IPS-18a (cell line): ENCODE data around the gene CTBP2.
"Not testable (repeated sequence)": the region's sequence is repeated elsewhere in the genome, so short reads cannot be mapped to it uniquely, and the experiment has no call there.

ENCODE experiments used
- H3K27ac ChIP-seq: one replicate; pipeline ENCODE4 v1.5.1; 2013; ENCODE audit warnings: low read length
- H3K27me3 ChIP-seq: one replicate; pipeline ENCODE4 v1.6.1; 2013; ENCODE audit warnings: mild to moderate bottlenecking, low read length; ENCODE audit not compliant: control insufficient read depth, insufficient read depth
- H3K36me3 ChIP-seq: one replicate; pipeline ENCODE4 v1.6.1; 2013; ENCODE audit warnings: low read depth, low read length; ENCODE audit not compliant: control insufficient read depth
- H3K4me1 ChIP-seq: one replicate; pipeline ENCODE4 v1.6.1; 2013; ENCODE audit warnings: low read depth, low read length; ENCODE audit not compliant: control insufficient read depth
- H3K4me3 ChIP-seq: one replicate; pipeline ENCODE4 v1.5.1; 2013; ENCODE audit warnings: low read length
- H3K9ac ChIP-seq: one replicate; pipeline ENCODE4 v1.6.1; 2013; ENCODE audit warnings: mild to moderate bottlenecking, low read length, moderate library complexity
- H3K9me3 ChIP-seq: one replicate; pipeline ENCODE4 v1.6.1; 2013; ENCODE audit warnings: low read depth, low read length; ENCODE audit not compliant: control insufficient read depth

The CTBP2 gene

GRCh38 chr10:125163803-125164202, 3.4 kb upstream of the CTBP2 start:
- no peak overlapping the region for H3K27ac ChIP-seq

GRCh38 chr10:125163312-125163711, 2.9 kb upstream of the CTBP2 start:
- not testable (repeated sequence) for H3K4me1 ChIP-seq, H3K36me3 ChIP-seq, H3K4me3 ChIP-seq, H3K27me3 ChIP-seq, H3K9me3 ChIP-seq, H3K9ac ChIP-seq, H3K27ac ChIP-seq

More at GRCh38 chr10:125163803-125164202, 3.4 kb upstream of the CTBP2 start:
- Histone ChIP-seq H3K4me1 (peaks cover 5% of the 10 kb centered on the region), H3K4me3 (no peak overlapping the region), H3K9ac (no peak overlapping the region), H3K36me3 (no peaks in the 10 kb centered on the region), H3K9me3 (no peaks in the 10 kb centered on the region), H3K27me3 (no peaks in the 10 kb centered on the region)

DNA sequence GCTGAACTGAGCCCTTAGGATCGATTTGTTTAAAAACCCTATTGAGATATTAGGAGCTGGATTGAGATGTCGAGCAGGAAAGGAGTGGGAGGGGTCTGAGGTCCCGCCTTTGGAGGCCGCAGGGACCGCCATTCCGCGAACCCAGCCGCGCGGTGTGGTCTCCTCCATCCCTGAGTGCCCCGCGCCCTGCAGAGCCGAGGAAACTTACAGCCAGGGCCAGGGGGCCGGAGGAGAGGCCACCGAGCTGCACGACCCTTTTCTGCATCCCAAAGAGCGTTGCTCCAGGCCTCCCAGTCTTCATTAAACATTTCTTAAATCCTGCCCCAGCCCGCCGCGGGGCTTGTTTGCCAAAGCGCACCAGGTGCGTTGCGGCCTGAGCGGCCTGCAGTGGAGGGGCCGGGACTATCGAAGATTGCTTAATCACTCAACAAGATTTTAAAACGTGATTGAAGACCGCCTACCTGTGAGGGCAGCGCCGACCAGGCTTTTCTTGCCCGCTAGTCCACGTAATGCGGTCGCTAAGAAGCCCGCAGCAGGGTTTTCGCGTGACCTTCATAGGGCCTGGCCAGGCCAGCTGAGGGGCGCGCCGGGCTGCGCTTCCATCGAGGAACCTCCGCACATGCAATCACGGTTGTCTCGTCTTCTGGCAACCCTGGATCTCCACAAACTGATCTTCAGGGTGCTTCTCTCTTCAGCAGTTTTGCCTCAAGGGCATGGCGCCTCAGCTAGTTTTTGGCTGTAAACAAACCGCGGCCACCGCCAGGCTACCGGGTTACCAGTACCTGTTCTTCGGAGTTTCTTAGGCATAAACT, 2.0 kb upstream of the CTBP2 start:
- Histone ChIP-seq H3K9me3 (no peaks in the 10 kb centered on the region), H3K27me3 (no peaks in the 10 kb centered on the region), H3K9ac (peak overlapping the region; percentile 76), H3K4me3 (peak overlapping the region; percentile 73), H3K36me3 (no peaks in the 10 kb centered on the region), H3K4me1 (peaks cover 9% of the 10 kb centered on the region), H3K27ac (peak overlapping the region; percentile 59)

- H3K36me3 ChIP-seq: no peaks in the 10 kb centered on the region
- H3K4me1 ChIP-seq: peaks cover 15% of the 10 kb centered on the region
- H3K27me3 ChIP-seq: no peaks in the 10 kb centered on the region
- peak overlapping the region; percentile 59 for H3K27ac ChIP-seq
- no peaks in the 10 kb centered on the region for H3K9me3 ChIP-seq
- H3K9ac ChIP-seq: peak overlapping the region; percentile 76
- H3K4me3 ChIP-seq: peak overlapping the region; percentile 73
Observed at GRCh38 chr10:125161707-125162119, 1.4 kb upstream of the CTBP2 start.

DNA sequence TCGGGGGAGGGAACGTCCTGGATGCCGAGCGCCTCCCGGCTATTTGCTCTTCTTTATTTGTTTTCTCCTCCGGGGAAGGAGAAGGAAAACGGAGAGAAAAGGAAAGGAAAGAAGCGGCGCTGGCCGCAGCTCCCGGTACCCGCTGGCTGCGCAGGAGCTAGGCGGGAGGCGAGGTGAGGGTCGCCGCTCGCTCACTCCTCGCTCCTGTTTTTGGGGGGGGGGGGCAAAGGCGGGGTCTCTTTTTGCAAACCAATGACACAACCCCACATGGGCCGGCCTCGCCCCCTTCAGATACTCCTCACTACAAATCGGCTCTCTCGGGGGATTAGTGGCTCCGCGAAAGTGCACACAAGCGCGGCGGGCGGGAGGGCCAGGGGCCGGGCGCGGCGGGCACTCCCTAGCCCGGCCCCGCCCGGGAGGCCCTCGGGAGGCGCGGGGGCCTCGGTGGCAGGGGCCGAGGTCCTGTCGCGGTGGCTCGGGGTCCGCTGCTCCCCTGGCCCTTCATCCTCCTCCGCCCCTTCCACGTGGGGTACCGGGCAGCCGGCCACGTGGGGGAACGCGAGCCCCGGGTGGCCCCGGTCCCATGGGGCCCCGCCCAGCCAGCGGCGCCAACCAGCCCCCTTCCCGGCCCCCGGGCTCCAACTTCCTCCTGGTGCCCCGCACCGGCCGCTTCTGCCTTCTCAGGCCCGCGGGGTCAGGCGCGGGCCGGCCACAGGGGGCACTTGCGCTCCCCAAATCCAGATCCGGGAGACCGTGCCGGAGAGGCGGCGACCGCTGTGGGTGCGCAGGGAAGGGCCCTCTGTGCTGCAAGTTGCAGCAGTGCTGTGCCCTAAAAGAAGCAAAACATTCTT, 718 bp upstream of the CTBP2 start:
- Histone ChIP-seq H3K9ac (peak overlapping the region; percentile 76), H3K27ac (peak overlapping the region; percentile 59), H3K9me3 (no peaks in the 10 kb centered on the region), H3K27me3 (no peaks in the 10 kb centered on the region), H3K36me3 (no peaks in the 10 kb centered on the region), H3K4me1 (peaks cover 21% of the 10 kb centered on the region), H3K4me3 (peak overlapping the region; percentile 73)

- Histone ChIP-seq H3K4me1 (peaks cover 37% of the 10 kb centered on the region), H3K9ac (peak overlapping the region; percentile 32), H3K4me3 (peak overlapping the region; percentile 61), H3K36me3 (no peaks in the 10 kb centered on the region), H3K9me3 (no peaks in the 10 kb centered on the region), H3K27ac (no peak overlapping the region), H3K27me3 (no peaks in the 10 kb centered on the region)
Observed at GRCh38 chr10:125159486-125159931, 854 bp downstream of the CTBP2 start.

DNA sequence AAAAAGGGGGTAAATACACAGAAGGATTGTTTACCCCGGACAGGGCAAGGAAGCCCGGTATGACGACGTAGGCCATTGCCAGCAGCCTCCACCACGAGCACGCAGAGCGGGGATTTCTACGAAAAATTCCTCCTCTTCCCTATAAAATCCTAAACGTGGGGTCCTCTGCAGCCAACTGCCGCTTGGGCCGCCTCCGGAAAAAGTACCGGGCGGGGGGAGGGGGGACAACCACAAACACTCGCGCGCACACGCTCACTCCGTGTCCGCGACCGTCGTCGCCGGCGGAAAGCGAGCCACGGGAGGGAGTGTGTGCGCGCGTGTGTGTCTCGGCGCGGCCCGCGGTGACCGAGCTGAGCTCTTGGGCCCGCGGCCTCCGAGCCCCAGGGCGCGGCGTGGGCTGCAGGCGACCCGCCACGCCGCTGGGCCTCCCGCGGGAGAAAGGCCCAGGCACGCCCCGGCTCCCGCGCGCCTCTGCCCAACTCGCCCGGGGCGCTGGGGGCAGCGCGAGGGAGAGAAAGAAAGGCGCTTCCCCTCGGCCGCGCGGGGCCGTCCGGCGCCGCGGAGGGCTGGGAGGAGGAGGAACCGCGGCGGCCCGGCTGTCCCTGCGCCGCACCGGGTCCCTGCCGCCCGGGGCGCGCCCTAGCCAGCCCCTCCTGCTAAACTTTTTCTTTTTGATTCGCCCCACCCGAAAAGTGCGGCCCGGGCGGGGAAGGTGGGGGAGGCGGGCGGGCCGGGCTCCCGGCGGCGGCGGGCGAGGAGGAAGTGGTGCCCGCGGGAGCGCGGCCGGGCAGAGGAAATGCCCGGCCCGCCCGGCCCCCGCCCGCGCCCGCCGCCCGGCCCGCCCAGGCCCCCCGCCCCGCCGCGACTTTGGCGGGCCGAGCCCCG, 1.5 kb downstream of the CTBP2 start:
- H3K36me3 ChIP-seq: no peaks in the 10 kb centered on the region
- H3K9ac ChIP-seq: peak overlapping the region; percentile 67
- no peaks in the 10 kb centered on the region for H3K27me3 ChIP-seq
- peaks cover 44% of the 10 kb centered on the region for H3K4me1 ChIP-seq
- peak overlapping the region; percentile 76 for H3K4me3 ChIP-seq
- H3K27ac ChIP-seq: peak overlapping the region; percentile 1
- no peaks in the 10 kb centered on the region for H3K9me3 ChIP-seq

GRCh38 chr10:125158275-125158600, 2.1 kb downstream of the CTBP2 start:
- Histone ChIP-seq H3K4me3 (peak overlapping the region; percentile 76), H3K4me1 (peaks cover 50% of the 10 kb centered on the region), H3K27me3 (no peaks in the 10 kb centered on the region), H3K9ac (peak overlapping the region; percentile 67), H3K9me3 (no peaks in the 10 kb centered on the region), H3K27ac (peak overlapping the region; percentile 1), H3K36me3 (no peaks in the 10 kb centered on the region)

DNA sequence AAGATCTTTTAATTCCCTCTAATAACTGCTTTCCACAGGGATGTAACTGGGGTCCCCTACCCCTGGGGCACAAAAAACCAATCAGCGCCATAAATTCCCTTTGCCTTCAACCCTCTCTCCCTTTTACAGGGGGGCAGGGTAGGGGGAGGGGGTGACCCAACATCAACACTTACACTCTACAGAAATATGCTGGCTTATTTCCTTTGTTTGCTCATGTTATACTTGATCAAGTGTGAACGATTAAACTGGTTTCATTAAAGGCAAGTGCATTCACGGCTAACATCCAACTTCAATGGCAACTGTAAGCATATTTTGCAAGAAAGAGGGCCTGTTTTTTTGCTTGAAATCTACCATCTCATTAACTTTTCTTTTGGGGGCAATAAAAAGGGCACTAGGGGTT, 2.9 kb downstream of the CTBP2 start:
- Histone ChIP-seq H3K27me3 (no peaks in the 10 kb centered on the region), H3K9ac (peak overlapping the region; percentile 67), H3K27ac (no peak overlapping the region)

DNA sequence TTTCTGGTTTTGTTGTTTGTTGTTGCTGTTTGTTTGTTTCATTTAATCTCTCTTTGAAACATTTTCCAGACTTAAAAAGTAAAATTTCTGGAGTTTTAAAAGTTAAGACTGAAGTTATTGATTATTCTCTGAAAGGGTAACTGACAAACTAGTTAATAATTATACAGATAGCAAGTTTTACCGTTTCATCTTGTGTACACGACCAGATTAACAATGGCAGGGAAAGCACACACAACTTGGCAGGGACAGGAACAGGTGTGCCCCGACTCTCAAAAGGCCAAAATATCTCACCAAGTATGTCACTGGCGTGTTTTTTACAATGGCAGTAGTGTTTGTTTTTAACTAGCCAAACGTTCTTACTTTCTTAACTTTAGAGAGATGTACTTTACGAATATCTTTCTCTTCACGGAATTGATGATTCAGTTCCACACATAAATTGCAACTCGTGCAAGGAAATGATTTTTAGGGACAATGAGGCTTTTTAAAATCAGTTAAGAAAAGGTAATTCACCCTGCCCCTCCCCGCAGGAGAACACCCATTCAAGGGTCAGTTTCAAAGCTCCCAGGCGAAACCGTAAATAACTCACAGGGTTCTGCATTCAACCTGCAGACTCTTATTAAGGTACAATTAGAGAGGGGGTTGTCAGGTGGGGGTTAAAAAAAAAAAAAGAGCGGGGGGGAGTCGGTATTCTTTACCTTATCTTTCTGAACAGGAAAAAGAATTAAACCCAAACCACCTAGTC, 3.5 kb downstream of the CTBP2 start:
- H3K27me3 ChIP-seq: no peaks in the 10 kb centered on the region
- H3K4me1 ChIP-seq: peaks cover 56% of the 10 kb centered on the region
- H3K4me3 ChIP-seq: peak overlapping the region; percentile 76
- H3K9me3 ChIP-seq: no peaks in the 10 kb centered on the region
- H3K36me3 ChIP-seq: no peaks in the 10 kb centered on the region
- H3K9ac ChIP-seq: peak overlapping the region; percentile 67
- no peak overlapping the region for H3K27ac ChIP-seq

More for the DNA sequence above, 2.9 kb downstream of the CTBP2 start:
- peaks cover 53% of the 10 kb centered on the region for H3K4me1 ChIP-seq
- no peaks in the 10 kb centered on the region for H3K9me3 ChIP-seq
- no peaks in the 10 kb centered on the region for H3K36me3 ChIP-seq
- peak overlapping the region; percentile 76 for H3K4me3 ChIP-seq
